GM19324 (cell line): Measurements from ENCODE around the gene CNOT4.
"Not testable (repeated sequence)": the region's sequence is repeated elsewhere in the genome, so short reads cannot be mapped to it uniquely, and the experiment has no call there.

Source experiments
- ATAC-seq: cut with Tn5 transposase; IDR thresholded peaks from one replicate; pipeline ENCODE4 v1.9.1; 2021; ENCODE audit warnings: mild to moderate bottlenecking, moderate library complexity; ENCODE audit not compliant: unreplicated experiment, low FRiP score

The CNOT4 gene

GRCh38 chr7:135334830-135335543, 174.9 kb downstream of the CNOT4 start:
- ATAC-seq = no peak

GRCh38 chr7:135333946-135334345, 176.0 kb downstream of the CNOT4 start:
- no peak for ATAC-seq

DNA sequence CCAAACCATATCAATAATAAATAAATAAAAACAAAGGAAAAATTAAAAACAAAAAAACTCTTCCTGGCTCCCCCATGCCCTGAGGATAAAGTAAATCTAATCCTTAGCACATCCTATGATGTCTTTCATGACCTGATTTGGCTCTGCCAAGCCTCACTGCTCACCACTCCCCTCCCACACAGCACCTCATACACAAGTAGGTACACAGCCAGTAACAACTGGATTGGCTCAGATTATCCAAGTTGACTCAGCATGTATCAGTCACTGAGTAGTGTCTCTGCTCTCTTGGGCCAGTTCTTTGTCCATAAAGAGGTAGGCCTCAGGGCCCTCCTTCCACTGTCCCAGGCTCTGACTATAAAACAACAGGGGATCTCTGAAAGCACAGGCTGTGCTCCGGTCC, 176.7 kb downstream of the CNOT4 start:
- ATAC-seq = no peak

- no peak for ATAC-seq
Observed at GRCh38 chr7:135330088-135330487, 179.8 kb downstream of the CNOT4 start.

GRCh38 chr7:135328526-135328925, 181.4 kb downstream of the CNOT4 start:
- no peak for ATAC-seq

DNA sequence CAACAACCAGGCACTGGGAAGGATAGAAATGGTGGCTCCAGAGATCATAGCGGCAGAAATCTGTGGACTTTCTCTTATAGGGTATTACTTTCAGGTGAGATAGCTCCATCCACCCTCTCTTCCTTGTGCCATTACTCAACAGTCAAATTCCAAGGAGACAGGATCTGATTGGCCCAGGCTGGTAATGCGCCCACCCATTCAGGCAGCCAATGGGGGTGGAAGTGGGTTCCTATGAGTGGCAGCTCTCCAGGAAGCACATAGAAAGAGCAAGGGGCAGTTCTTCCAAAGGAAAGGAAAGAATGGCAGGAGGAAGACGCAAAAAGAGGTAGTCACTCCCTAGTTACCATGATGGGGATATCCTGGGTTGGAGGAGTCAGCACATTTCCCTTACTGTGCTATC, 181.8 kb downstream of the CNOT4 start:
- ATAC-seq = no peak

- ATAC-seq = no peak
Observed at GRCh38 chr7:135327458-135327857, 182.4 kb downstream of the CNOT4 start.

- ATAC-seq = no peak
Observed at GRCh38 chr7:135326636-135327280, 183.1 kb downstream of the CNOT4 start.

DNA sequence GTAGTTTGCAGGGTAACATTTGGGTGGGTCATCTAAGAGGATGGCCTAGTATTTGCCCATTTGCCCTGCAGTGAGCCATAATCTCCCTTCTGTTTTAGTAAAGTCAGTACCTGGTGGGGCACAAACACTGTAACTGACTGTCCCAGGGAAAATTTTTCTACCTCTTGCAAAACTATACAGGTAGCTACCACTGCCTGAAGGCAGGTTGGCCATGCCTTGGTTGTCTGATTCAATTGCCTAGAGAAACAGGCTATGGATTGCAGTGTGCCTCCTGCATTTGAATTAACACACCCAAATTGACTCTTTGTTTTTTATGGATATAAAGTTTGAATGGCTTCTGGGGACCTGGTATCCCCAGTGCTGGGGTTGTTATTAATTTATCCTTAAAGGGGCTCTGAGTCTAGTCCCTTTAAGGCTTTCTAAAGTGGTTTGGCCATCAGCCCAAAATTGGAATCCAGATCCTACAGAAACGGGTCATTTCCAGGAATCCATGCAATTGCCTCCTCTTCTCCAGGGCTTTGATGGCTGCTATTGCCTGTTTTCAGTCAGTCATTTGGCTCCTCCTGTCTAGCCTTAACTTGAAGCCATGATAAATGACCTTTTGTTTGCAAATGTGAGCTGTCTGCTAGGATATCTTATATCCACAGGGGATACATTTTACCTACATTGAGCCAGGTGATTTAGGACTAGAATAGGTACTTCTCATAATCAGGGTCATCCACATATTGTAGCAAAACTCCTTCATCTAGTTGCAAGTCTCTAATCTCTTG, 187.1 kb downstream of the CNOT4 start:
- ATAC-seq = no peak

- no peak for ATAC-seq
Observed at GRCh38 chr7:135321556-135321955, 188.3 kb downstream of the CNOT4 start.

GRCh38 chr7:135320953-135321352, 188.9 kb downstream of the CNOT4 start:
- not testable (repeated sequence) for ATAC-seq

- no peak for ATAC-seq
Observed at GRCh38 chr7:135320268-135320667, 189.6 kb downstream of the CNOT4 start.

DNA sequence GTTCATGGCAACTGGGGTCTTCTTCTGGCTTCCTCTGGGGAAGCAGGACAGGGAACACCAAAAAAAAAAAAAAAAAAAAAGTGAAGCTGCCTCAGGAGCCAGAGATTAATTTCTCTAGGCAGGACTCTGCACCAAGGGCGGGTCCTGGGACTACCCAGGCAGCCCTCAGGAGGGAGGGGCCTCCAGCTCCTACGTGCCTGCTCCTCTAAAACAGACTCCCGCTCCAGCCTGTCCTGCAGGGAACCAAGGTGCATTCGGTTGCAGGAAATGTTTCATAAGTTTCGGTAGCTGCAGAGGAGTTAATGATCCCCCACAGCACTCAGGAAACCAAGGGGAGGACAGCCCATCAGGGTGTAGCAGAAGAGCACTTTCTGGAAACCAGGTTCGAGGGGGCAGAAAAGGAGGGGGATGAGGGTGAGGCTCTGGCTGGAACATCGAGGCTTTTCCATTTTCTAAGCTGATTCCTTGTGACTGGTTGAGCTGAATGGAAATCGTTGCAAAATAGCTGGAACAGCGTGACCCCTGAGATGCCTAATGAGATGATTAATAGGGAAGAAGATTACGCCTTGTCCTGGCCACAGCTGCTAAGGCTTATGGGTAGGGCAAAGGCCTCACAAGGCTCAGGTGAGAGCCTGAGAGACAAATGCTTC, 192.1 kb downstream of the CNOT4 start:
- ATAC-seq = no peak

GRCh38 chr7:135316648-135317313, 193.1 kb downstream of the CNOT4 start:
- ATAC-seq = no peak

GRCh38 chr7:135313971-135314370, 195.9 kb downstream of the CNOT4 start:
- no peak for ATAC-seq
